CD14-positive monocyte (primary cell): ENCODE measurements around the gene CTNNA2. TPM values are rescaled to one million over a fixed set of nuclear protein-coding genes. Genes with fewer than 3 reads are reported as not detected.

Experiments used
- DNase-seq, 3 donors: peaks; one replicate each; pipeline ENCODE4 v3.0.0-alpha.2; 2011 to 2022
- H2AFZ ChIP-seq: 2 replicates; pipeline ENCODE4 v1.6.0; 2012; ENCODE audit warnings: mild to moderate bottlenecking, low read depth, low read length, inconsistent platforms; ENCODE audit not compliant: insufficient read depth, poor library complexity, severe bottlenecking
- H3K27ac ChIP-seq, 2 donors: 1 replicate in 1 of 2; 2 replicates in 1 of 2; pipeline ENCODE4 v1.5.1; 2012 to 2013; ENCODE audit warnings: low read length in 2 of 2, control low read depth in 1 of 2, inconsistent platforms in 1 of 2, low read depth in 1 of 2, mild to moderate bottlenecking in 1 of 2
- H3K27me3 ChIP-seq, 2 donors: one replicate each; pipeline versions ENCODE4 v1.6.0 to v1.6.1; 2011 to 2013; ENCODE audit warnings: low read length in 2 of 2; ENCODE audit not compliant: control insufficient read depth in 2 of 2, insufficient read depth in 2 of 2
- H3K36me3 ChIP-seq, 2 donors: replicated peaks in 1 of 2; 1 replicate in 1 of 2; 2 replicates in 1 of 2; pipeline versions ENCODE4 v1.5.1 to v1.6.1; 2012 to 2013; ENCODE audit warnings: low read length in 2 of 2, control low read depth in 1 of 2, inconsistent platforms in 1 of 2, mild to moderate bottlenecking in 1 of 2; ENCODE audit not compliant: insufficient read depth in 2 of 2, control insufficient read depth in 1 of 2
- H3K4me1 ChIP-seq, 2 donors: 1 replicate in 1 of 2; 2 replicates in 1 of 2; pipeline versions ENCODE4 v1.5.1 to v1.6.1; 2012 to 2013; ENCODE audit warnings: low read length in 2 of 2, control low read depth in 1 of 2, inconsistent platforms in 1 of 2, mild to moderate bottlenecking in 1 of 2, moderate library complexity in 1 of 2; ENCODE audit not compliant: insufficient read depth in 2 of 2, control insufficient read depth in 1 of 2
- H3K4me2 ChIP-seq: replicated peaks from 2 replicates; pipeline ENCODE3; 2012; ENCODE audit warnings: low read length, moderate library complexity, mild to moderate bottlenecking; ENCODE audit not compliant: poor library complexity, severe bottlenecking; ENCODE audit errors: extremely low read depth
- H3K4me3 ChIP-seq, 3 experiments: fragments of 200-600 bp in 1 of 3; sonication (generic) in 1 of 3; replicated peaks in 1 of 3; 1 replicate in 2 of 3; 2 replicates in 1 of 3; pipeline ENCODE4 v1.5.1; 2011 to 2013; ENCODE audit warnings: low read length in 3 of 3, mild to moderate bottlenecking in 3 of 3, control low read depth in 2 of 3, low read depth in 2 of 3, inconsistent platforms in 1 of 3, moderate library complexity in 1 of 3
- H3K79me2 ChIP-seq: 2 replicates; pipeline ENCODE4 v1.6.0; 2012; ENCODE audit warnings: mild to moderate bottlenecking, control low read depth, inconsistent platforms, low read length, moderate library complexity; ENCODE audit not compliant: insufficient read depth
- H3K9ac ChIP-seq: 2 replicates; pipeline ENCODE4 v1.6.0; 2017; ENCODE audit warnings: low read length, mild to moderate bottlenecking; ENCODE audit not compliant: insufficient read depth, poor library complexity, severe bottlenecking
- H3K9me3 ChIP-seq, 2 donors: replicated peaks in 1 of 2; 1 replicate in 1 of 2; 2 replicates in 1 of 2; pipeline versions ENCODE4 v1.5.1 to v1.6.1; 2012 to 2013; ENCODE audit warnings: low read length in 2 of 2, control low read depth in 1 of 2; ENCODE audit not compliant: control insufficient read depth in 1 of 2, insufficient read depth in 1 of 2
- H4K20me1 ChIP-seq: 2 replicates; pipeline ENCODE4 v1.6.0; 2012; ENCODE audit warnings: mild to moderate bottlenecking, low read length, control low read depth, moderate library complexity; ENCODE audit not compliant: insufficient read depth
- H3K27ac Mint-ChIP-seq, 7 donors: one replicate each; pipeline ENCODE4 v1.8.0; 2020; ENCODE audit warnings: mild to moderate bottlenecking in 7 of 7, mixed read lengths in 7 of 7, moderate library complexity in 6 of 7, inconsistent platforms in 2 of 7
- H3K27me3 Mint-ChIP-seq, 3 donors: one replicate each; pipeline ENCODE4 v1.8.0; 2021 to 2022; ENCODE audit warnings: low read depth in 3 of 3, mild to moderate bottlenecking in 3 of 3, mixed read lengths in 3 of 3, moderate library complexity in 3 of 3, inconsistent platforms in 1 of 3
- H3K36me3 Mint-ChIP-seq, 2 donors: one replicate each; pipeline ENCODE4 v1.8.0; 2020; ENCODE audit warnings: mixed read lengths in 2 of 2, inconsistent platforms in 1 of 2, mild to moderate bottlenecking in 1 of 2
- H3K4me1 Mint-ChIP-seq: one replicate; pipeline ENCODE4 v1.8.0; 2020; ENCODE audit warnings: mild to moderate bottlenecking, mixed read lengths
- H3K4me3 Mint-ChIP-seq, 2 donors: one replicate each; pipeline ENCODE4 v1.8.0; 2020; ENCODE audit warnings: mild to moderate bottlenecking in 2 of 2, mixed read lengths in 2 of 2, moderate library complexity in 1 of 2
- H3K9me3 Mint-ChIP-seq, 7 donors: one replicate each; pipeline ENCODE4 v1.8.0; 2020 to 2022; ENCODE audit warnings: mixed read lengths in 7 of 7, mild to moderate bottlenecking in 6 of 7, moderate library complexity in 6 of 7, inconsistent platforms in 2 of 7
- WGBS: methylation state at CpG from one replicate; pipeline ENCODE4 v1.1.5; 2013; ENCODE audit warnings: missing lambda C conversion rate; ENCODE audit not compliant: insufficient coverage; 5-methylcytosine and 5-hydroxymethylcytosine counted together
- intact Hi-C, 2 donors: fragments of 100-400 bp; cut with micrococcal nuclease; formaldehyde crosslinking; loops; one replicate each; pipeline versions ENCODE4 v1.15.0 to v1.15.1; 2023
- polyA plus RNA-seq, 3 donors: library from polyadenylated mRNA; depleted of rRNA in 1 of 3; unstranded in 2 of 3; stranded (reverse) in 1 of 3; fragments of 300-500 nt in 2 of 3; fragments of >200 nt in 1 of 3; fragmentation: Illumina TruSeq in 2 of 3; gene quantifications; 1 replicate in 2 of 3; 2 replicates in 1 of 3; pipeline ENCODE4 v1.2.3, GENCODE V29; 2012 to 2021
- TF ChIP-seq, protein P1 (sequence below): fragments of 200-600 bp; IDR thresholded peaks from one replicate; pipeline ENCODE4 v1.8.0; 2022; ENCODE audit warnings: antibody characterized with exemption, mild to moderate bottlenecking

The CTNNA2 gene
- polyA plus RNA-seq, 3 donors = not detected

- no peaks in the 10 kb centered on the region for H3K79me2 ChIP-seq
- Mint-ChIP-seq H3K4me3 (peak within 1 kb of the TSS in 1 of 2 donors; percentile 87), H3K27me3 (peaks cover 54 to 63% (median 61%) of the 10 kb centered on the region in 3 donors), H3K9me3 (peaks cover 2 to 12% (median 11%) of the 10 kb centered on the region in 7 donors), H3K27ac (no peak within 1 kb of the TSS), H3K4me1 (no peaks in the 10 kb centered on the region), H3K36me3 (peaks cover 0 to 3% of the 10 kb centered on the region in 2 donors)
- 0% methylated on average over 52 of the region's 64 CpGs for WGBS
- intact Hi-C loops = no loop called here
- TF ChIP-seq, protein P1, sequence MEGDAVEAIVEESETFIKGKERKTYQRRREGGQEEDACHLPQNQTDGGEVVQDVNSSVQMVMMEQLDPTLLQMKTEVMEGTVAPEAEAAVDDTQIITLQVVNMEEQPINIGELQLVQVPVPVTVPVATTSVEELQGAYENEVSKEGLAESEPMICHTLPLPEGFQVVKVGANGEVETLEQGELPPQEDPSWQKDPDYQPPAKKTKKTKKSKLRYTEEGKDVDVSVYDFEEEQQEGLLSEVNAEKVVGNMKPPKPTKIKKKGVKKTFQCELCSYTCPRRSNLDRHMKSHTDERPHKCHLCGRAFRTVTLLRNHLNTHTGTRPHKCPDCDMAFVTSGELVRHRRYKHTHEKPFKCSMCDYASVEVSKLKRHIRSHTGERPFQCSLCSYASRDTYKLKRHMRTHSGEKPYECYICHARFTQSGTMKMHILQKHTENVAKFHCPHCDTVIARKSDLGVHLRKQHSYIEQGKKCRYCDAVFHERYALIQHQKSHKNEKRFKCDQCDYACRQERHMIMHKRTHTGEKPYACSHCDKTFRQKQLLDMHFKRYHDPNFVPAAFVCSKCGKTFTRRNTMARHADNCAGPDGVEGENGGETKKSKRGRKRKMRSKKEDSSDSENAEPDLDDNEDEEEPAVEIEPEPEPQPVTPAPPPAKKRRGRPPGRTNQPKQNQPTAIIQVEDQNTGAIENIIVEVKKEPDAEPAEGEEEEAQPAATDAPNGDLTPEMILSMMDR = no peak
- no peak within 1 kb of the TSS for H3K9ac ChIP-seq
- H3K4me1 ChIP-seq = no peaks in the 10 kb centered on the region
- H3K9me3 ChIP-seq = peaks cover 0 to 7% of the 10 kb centered on the region in 2 donors
- H3K27me3 ChIP-seq = peaks cover 43 to 57% of the 10 kb centered on the region in 2 donors
- H3K4me3 ChIP-seq = no peak within 1 kb of the TSS
- no peak for DNase-seq
- no peak within 1 kb of the TSS for H3K27ac ChIP-seq
- no peak within 1 kb of the TSS for H3K4me2 ChIP-seq
- no peaks in the 10 kb centered on the region for H4K20me1 ChIP-seq
- no peaks in the 10 kb centered on the region for H3K36me3 ChIP-seq
- no peak within 1 kb of the TSS for H2AFZ ChIP-seq
Measured at GRCh38 chr2:80303909-80304837, 791.3 kb downstream of the CTNNA2 start, which contains the start of gene LRRTM1. Gene LRRTM1, minus strand, starts transcription at chr2:80304752. Its CDS starts 933 bp downstream, at chr2:80303819.

DNA sequence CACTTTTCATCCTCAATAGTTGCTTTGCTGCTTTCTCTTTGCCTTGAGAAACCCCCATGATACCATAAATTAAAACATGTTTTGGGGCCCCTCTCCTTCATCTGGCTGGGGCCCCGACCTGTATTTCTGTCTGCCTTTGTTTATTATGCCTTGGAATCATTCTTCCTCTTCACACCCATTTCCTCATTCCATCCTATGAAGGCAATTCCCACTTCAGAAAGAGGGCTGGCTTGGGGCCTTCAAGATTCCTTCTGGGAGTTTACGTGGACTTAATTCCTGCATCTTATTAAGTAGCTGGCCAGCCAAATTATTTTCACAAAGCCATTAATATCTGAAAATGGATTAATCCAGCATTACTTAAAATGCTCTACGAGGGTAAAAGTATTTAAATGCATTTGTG is 798.5 kb downstream of the CTNNA2 start:
- Mint-ChIP-seq H3K27me3 (peaks cover 2 to 5% (median 4%) of the 10 kb centered on the region in 3 donors), H3K36me3 (no peaks in the 10 kb centered on the region), H3K9me3 (peaks cover 1 to 6% (median 2%) of the 10 kb centered on the region in 7 donors), H3K4me1 (no peaks in the 10 kb centered on the region), H3K27ac (no peak overlapping the region), H3K4me3 (no peak overlapping the region)
- Histone ChIP-seq H3K9ac (no peak overlapping the region), H3K36me3 (no peaks in the 10 kb centered on the region), H3K4me1 (no peaks in the 10 kb centered on the region), H3K27me3 (peaks cover 0 to 3% of the 10 kb centered on the region in 2 donors), H3K27ac (no peak overlapping the region), H3K4me3 (no peak overlapping the region), H3K4me2 (no peak overlapping the region), H2AFZ (no peak overlapping the region), H3K79me2 (no peaks in the 10 kb centered on the region), H4K20me1 (no peaks in the 10 kb centered on the region), H3K9me3 (no peaks in the 10 kb centered on the region)
- no peak for DNase-seq
- WGBS = no CpG with 5 or more reads among the region's 3 CpGs
- TF ChIP-seq, protein P1 = no peak
- intact Hi-C loops = no loop called here
